ENCODE measurements around the gene F8A2. TPM values are rescaled to one million over a fixed set of nuclear protein-coding genes. Genes with fewer than 3 reads are reported as not detected.

The F8A2 gene
- total and polyA plus RNA-seq, 9 of the 15 experiments (the other 6 are each of a cell fraction or from before 2014, with no cell fraction given): not detected

GRCh38 chrX:155334486-155335336 lies 47.2 kb upstream of the F8A2 start, which contains the start of gene CLIC2 (continued):
- TF ChIP-seq AFF1 (IDR thresholded peaks at IDR 0.05; ENCODE audit: low read depth in 1 of 2, partially characterized antibody in 2 of 2): peak in 1 of 2 experiments; percentile 46
- no peak for TF ChIP-seq CREB5 (CRISPR knock-in tag; IDR thresholded peaks at IDR 0.05)
- TF ChIP-seq DIDO1 (tag; IDR thresholded peaks at IDR 0.05; ENCODE audit: low read depth): no peak
- TF ChIP-seq KDM5B (IDR thresholded peaks at IDR 0.05; ENCODE audit: insufficient replicate concordance, low read depth, low read length): no peak
- no peak for TF ChIP-seq LCOR (CRISPR knock-in tag; IDR thresholded peaks at IDR 0.05)
- no peak for TF ChIP-seq GTF2F1 (IDR thresholded peaks at IDR 0.05; ENCODE audit: low read depth, low read length)
- peak; percentile 35 for TF ChIP-seq CREM (IDR thresholded peaks at IDR 0.05; ENCODE audit: low read depth)
- no peak for TF ChIP-seq TCFL5 (CRISPR knock-in tag; conservative IDR thresholded peaks at IDR 0.05)
- TF ChIP-seq EHMT2 (IDR thresholded peaks at IDR 0.05): no peak
- no peak for TF ChIP-seq MEF2D (tag; conservative IDR thresholded peaks at IDR 0.05; ENCODE audit: low read depth)
- TF ChIP-seq ZNF407 (IDR thresholded peaks at IDR 0.05; ENCODE audit: low read depth): no peak
- peak; percentile 88 for TF ChIP-seq MYC (IDR thresholded peaks at IDR 0.05; ENCODE audit: low read depth, low read length)
- TF ChIP-seq MYC (CRISPR knock-in tag; IDR thresholded peaks at IDR 0.05; ENCODE audit: borderline replicate concordance, low read depth): no peak
- TF ChIP-seq BRD4 (IDR thresholded peaks at IDR 0.05): no peak
